Progenitor cell of endocrine pancreas (in vitro differentiated cells): ENCODE results near the gene FIZ1. TPM values are rescaled to one million over a fixed set of nuclear protein-coding genes. Genes with fewer than 3 reads are reported as not detected.

Source experiments
- DNase-seq: peaks from one replicate; pipeline ENCODE4 v3.0.0; 2021; ENCODE audit warnings: low spot score; ENCODE audit not compliant: unreplicated experiment
- H3K27ac Mint-ChIP-seq: 2 replicates; pipeline ENCODE4 v1.8.0; 2021; ENCODE audit warnings: mild to moderate bottlenecking, moderate library complexity, mixed read lengths
- H3K27me3 Mint-ChIP-seq: 2 replicates; pipeline ENCODE4 v1.8.0; 2021; ENCODE audit warnings: mixed read lengths
- H3K36me3 Mint-ChIP-seq: 2 replicates; pipeline ENCODE4 v1.8.0; 2022; ENCODE audit warnings: mixed read lengths; ENCODE audit not compliant: insufficient read depth
- H3K4me1 Mint-ChIP-seq: 2 replicates; pipeline ENCODE4 v1.8.0; 2021; ENCODE audit warnings: low read depth, mixed read lengths
- H3K4me3 Mint-ChIP-seq: 2 replicates; pipeline ENCODE4 v1.8.0; 2021; ENCODE audit warnings: low read depth, mild to moderate bottlenecking, moderate library complexity, mixed read lengths
- H3K9me3 Mint-ChIP-seq: 2 replicates; pipeline ENCODE4 v1.8.0; 2021; ENCODE audit warnings: low read depth, mixed read lengths
- CTCF ChIP-seq: fragments of 200-600 bp; sonication (generic); IDR thresholded peaks from one replicate; pipeline ENCODE4 v1.5.0; 2021; ENCODE audit warnings: antibody characterized with exemption, mild to moderate bottlenecking; ENCODE audit not compliant: unreplicated experiment
- total RNA-seq: library from RNA; stranded (reverse); gene quantifications from 2 replicates; pipeline ENCODE4 v1.2.1, GENCODE V29; 2021

The FIZ1 gene
- total RNA-seq, 1 donor from 2014 or later, result 39.0 TPM

GRCh38 chr19:55605637-55606470 is 6.5 kb upstream of the FIZ1 start, which contains the start of gene ZNF865:
Gene ZNF865, plus strand, starts transcription at chr19:55605647. Its CDS starts 7,972 bp downstream, at chr19:55613619.
- peak; percentile 77 for TF ChIP-seq CTCF
- Mint-ChIP-seq H3K4me3 (peak within 1 kb of the TSS; percentile 97), H3K27me3 (no peaks in the 10 kb centered on the region), H3K9me3 (no peaks in the 10 kb centered on the region), H3K27ac (peak within 1 kb of the TSS; percentile 96), H3K4me1 (peaks cover 21% of the 10 kb centered on the region), H3K36me3 (peaks cover 10% of the 10 kb centered on the region)
- no peak for DNase-seq

- no peaks in the 10 kb centered on the region for H3K9me3 Mint-ChIP-seq
- peak overlapping the region; percentile 80 for H3K4me3 Mint-ChIP-seq
- TF ChIP-seq CTCF, result no peak
- DNase-seq, result peak; percentile 97
- H3K27ac Mint-ChIP-seq, result peak overlapping the region; percentile 96
- H3K27me3 Mint-ChIP-seq, result no peaks in the 10 kb centered on the region
- peaks cover 7% of the 10 kb centered on the region for H3K36me3 Mint-ChIP-seq
- H3K4me1 Mint-ChIP-seq, result peaks cover 21% of the 10 kb centered on the region
Measured at GRCh38 chr19:55605207-55605636, 5.9 kb upstream of the FIZ1 start.

GRCh38 chr19:55603581-55604292 is 4.4 kb upstream of the FIZ1 start:
- no peak for DNase-seq

GRCh38 chr19:55603115-55603514 is 3.8 kb upstream of the FIZ1 start:
- H3K36me3 Mint-ChIP-seq, result peaks cover 7% of the 10 kb centered on the region
- peaks cover 2% of the 10 kb centered on the region for H3K9me3 Mint-ChIP-seq
- no peak overlapping the region for H3K27ac Mint-ChIP-seq
- H3K4me1 Mint-ChIP-seq, result peaks cover 25% of the 10 kb centered on the region
- no peak for TF ChIP-seq CTCF
- H3K27me3 Mint-ChIP-seq, result no peaks in the 10 kb centered on the region
- H3K4me3 Mint-ChIP-seq, result peak overlapping the region; percentile 33
- no peak for DNase-seq

More at GRCh38 chr19:55603581-55604292, 4.4 kb upstream of the FIZ1 start:
- Mint-ChIP-seq H3K27me3 (no peaks in the 10 kb centered on the region), H3K4me3 (peak overlapping the region; percentile 80), H3K36me3 (peaks cover 5% of the 10 kb centered on the region), H3K27ac (no peak overlapping the region), H3K9me3 (peaks cover 2% of the 10 kb centered on the region), H3K4me1 (peaks cover 23% of the 10 kb centered on the region)
- TF ChIP-seq CTCF, result no peak
